Hepatocyte (in vitro differentiated cells): ENCODE results near the gene CHST11.

Experiments
- CTCF ChIP-seq: fragments of 200-600 bp; sonication (generic); IDR thresholded peaks from 2 replicates; pipeline ENCODE4 v1.5.1; 2016; ENCODE audit warnings: antibody characterized with exemption, mild to moderate bottlenecking; ENCODE audit not compliant: poor library complexity
- EZH2 ChIP-seq: fragments of 200-600 bp; sonication (generic); IDR thresholded peaks from 2 replicates; pipeline ENCODE4 v1.6.1; 2016; ENCODE audit warnings: antibody characterized with exemption, mild to moderate bottlenecking, borderline replicate concordance

DNA sequence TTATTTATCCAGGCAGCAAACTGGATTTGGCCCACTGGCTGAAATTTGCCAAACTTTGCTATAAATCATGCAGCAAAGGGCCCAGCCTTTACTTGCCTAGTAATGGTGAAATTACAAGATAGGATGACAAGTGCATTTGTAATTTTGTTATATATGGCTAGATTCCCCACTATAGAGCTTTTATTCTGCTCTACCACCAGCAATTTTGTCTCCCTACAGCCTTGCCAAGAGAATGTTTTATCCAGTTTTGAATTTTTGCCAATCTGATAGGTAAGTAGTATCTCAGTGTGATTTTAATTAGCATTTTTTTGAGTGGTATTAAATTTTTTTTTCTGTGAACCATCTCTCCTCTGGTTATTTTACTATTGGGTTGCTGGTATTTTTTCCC lies 339.7 kb downstream of the CHST11 start:
- TF ChIP-seq EZH2 (no peak), CTCF (no peak)
